T-helper 2 cell treated with Interferon-gamma antibody and Interleukin-4, amounts not matched to agents 5 μg/mL and 100 μg/mL, for 36 hours (primary cell): Measurements from ENCODE around the gene GALNT2.
A peak's percentile ranks its signal among the peaks of the same experiment; 100 is the strongest.

ENCODE experiments used
- DNase-seq: peaks from one replicate; pipeline ENCODE4 v3.0.0; 2021; ENCODE audit warnings: low spot score
- H3K27ac Mint-ChIP-seq: one replicate; pipeline ENCODE4 v1.8.0; 2021; ENCODE audit warnings: mild to moderate bottlenecking, mixed read lengths
- H3K27me3 Mint-ChIP-seq: one replicate; pipeline ENCODE4 v1.8.0; 2021; ENCODE audit warnings: low read depth, mixed read lengths
- H3K36me3 Mint-ChIP-seq: one replicate; pipeline ENCODE4 v1.8.0; 2021; ENCODE audit warnings: low read depth, mixed read lengths
- H3K4me1 Mint-ChIP-seq: one replicate; pipeline ENCODE4 v1.8.0; 2021; ENCODE audit warnings: low read depth, mixed read lengths
- H3K4me3 Mint-ChIP-seq: one replicate; pipeline ENCODE4 v1.8.0; 2022; ENCODE audit warnings: mild to moderate bottlenecking, moderate library complexity, mixed read lengths
- H3K9me3 Mint-ChIP-seq: one replicate; pipeline ENCODE4 v1.8.0; 2021; ENCODE audit warnings: mixed read lengths

GALNT2 gene

DNA sequence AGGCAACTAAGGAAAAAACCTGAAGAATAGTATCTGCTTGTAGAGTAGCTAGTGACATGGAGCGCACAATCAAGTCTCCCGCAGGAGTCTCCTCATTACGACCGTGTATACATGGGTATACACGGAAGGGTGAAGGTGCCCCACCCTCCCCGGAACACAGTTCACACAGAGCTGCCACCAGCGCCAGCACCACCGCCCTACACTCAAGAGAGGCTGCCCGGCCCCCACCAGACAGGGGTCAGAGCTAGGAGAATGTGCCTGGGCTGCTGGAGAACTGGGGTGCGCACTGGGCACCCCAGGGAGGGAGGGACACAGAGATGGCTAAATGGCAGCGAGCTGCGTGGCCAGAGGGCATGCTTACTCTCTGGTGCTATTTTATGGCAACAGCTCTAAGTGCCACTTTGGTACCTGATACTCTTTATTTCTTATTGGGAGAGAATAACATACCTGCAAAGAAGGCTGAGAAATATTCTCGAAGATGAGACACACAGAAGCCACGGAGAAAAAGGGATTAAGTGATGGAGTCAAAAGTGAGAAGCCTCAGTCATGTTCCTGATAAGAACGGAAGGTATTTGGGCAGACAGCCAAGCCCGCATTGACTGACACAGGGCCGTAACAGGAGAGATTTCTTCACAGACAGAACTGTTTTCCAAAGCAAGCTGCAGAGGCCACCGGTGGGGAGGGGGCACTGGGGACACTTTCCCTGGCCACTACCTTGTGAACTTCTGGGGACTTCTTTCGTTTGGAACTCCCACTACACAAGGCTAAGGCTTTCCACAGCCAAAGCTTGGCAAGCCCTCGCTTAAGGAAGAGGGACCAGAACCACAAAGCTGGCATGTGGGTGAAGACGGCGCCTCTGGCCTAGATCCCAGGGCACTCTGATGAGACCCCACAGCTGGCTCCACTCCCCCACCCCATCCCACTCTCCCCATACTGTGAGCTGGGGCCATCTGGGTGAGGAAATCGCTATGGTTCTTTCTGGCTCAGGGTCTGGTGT, 251.1 kb downstream of the GALNT2 start:
- no peak for DNase-seq
- Mint-ChIP-seq H3K36me3 (no peaks in the 10 kb centered on the region), H3K27ac (no peak overlapping the region), H3K27me3 (no peaks in the 10 kb centered on the region), H3K9me3 (no peaks in the 10 kb centered on the region), H3K4me1 (no peaks in the 10 kb centered on the region), H3K4me3 (no peak overlapping the region)

DNA sequence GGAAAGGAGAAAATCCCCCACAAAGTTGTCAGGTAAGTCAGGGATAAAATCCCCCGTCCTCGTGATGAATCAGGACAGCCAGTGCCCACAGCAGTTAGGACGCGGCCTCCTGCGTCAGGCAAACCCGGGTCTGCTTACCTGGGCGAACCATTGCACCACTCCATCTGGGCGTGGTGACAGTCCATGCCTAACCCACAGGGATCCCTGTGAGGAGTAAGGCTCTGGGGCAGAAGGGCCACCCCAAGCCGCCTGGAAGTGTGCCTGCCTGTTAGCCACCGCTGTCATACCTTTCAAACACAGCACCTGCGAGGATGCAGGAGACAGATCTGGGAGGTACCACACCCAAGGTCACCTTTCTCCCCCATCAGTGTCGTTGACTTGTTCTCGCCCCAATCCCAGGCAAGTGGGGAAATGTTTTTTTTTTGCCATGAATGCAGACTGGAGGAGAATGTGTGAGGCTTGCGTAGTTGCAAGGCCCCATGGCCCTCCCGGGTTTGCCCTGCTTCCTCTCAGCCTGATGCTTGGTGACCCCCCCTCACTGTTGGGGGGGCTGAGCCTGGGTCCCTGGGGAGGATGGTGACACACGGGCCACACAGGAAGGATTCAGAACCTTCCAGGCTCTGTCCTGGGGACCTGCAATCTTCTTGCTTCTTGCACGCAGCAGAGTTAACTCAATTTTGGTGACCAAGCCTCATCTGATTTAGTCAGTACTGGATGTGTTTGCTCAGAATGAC, 252.1 kb downstream of the GALNT2 start:
- Mint-ChIP-seq H3K27ac (no peak overlapping the region), H3K4me3 (no peak overlapping the region), H3K27me3 (no peaks in the 10 kb centered on the region), H3K9me3 (no peaks in the 10 kb centered on the region), H3K36me3 (no peaks in the 10 kb centered on the region), H3K4me1 (no peaks in the 10 kb centered on the region)
- DNase-seq = no peak

DNA sequence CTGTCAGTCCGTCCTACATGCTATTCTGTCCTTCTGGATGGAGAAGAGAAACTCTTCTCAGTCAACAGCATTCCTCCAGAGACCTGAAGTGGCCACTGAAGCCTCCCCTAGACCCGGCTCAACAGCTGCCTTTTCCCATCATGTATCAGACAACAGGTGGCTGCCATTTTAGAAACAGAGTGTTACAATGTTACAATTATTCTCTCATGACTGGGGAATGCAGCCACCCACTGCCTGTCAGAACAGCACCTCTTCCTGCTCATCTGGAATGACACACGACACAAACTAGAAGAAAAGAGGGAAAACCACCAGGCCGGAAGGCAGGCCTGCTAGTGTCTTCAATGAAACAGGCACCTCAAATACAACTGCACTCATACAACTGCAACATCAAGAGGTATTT, 253.8 kb downstream of the GALNT2 start:
- H3K27me3 Mint-ChIP-seq = no peaks in the 10 kb centered on the region
- DNase-seq = no peak

DNA sequence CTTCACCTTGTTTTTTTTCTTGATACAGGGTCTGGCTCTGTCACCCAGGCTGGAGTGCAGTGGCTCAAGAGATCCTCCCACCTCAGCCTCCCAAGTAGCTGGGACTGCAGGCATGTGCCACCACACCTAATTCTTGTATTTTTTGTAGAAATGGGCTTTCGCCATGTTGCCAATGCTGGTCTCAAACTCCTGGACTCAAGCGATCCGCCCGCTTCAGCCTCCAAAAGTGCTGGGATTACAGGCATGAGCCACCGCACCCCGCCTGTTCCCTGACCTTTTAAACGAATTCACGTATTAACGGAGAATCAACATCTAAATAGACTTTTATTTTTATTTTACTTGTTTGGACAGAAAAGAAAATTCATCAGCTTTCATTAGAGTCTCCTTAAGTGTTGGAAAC, 254.3 kb downstream of the GALNT2 start:
- no peaks in the 10 kb centered on the region for H3K36me3 Mint-ChIP-seq
- no peak for DNase-seq
- no peak overlapping the region for H3K4me3 Mint-ChIP-seq
- no peaks in the 10 kb centered on the region for H3K27me3 Mint-ChIP-seq
- H3K4me1 Mint-ChIP-seq = no peaks in the 10 kb centered on the region
- no peak overlapping the region for H3K27ac Mint-ChIP-seq
- H3K9me3 Mint-ChIP-seq = no peaks in the 10 kb centered on the region

More for the DNA sequence above, 253.8 kb downstream of the GALNT2 start:
- Mint-ChIP-seq H3K36me3 (no peaks in the 10 kb centered on the region), H3K27ac (no peak overlapping the region), H3K9me3 (no peaks in the 10 kb centered on the region), H3K4me3 (no peak overlapping the region), H3K4me1 (no peaks in the 10 kb centered on the region)

DNA sequence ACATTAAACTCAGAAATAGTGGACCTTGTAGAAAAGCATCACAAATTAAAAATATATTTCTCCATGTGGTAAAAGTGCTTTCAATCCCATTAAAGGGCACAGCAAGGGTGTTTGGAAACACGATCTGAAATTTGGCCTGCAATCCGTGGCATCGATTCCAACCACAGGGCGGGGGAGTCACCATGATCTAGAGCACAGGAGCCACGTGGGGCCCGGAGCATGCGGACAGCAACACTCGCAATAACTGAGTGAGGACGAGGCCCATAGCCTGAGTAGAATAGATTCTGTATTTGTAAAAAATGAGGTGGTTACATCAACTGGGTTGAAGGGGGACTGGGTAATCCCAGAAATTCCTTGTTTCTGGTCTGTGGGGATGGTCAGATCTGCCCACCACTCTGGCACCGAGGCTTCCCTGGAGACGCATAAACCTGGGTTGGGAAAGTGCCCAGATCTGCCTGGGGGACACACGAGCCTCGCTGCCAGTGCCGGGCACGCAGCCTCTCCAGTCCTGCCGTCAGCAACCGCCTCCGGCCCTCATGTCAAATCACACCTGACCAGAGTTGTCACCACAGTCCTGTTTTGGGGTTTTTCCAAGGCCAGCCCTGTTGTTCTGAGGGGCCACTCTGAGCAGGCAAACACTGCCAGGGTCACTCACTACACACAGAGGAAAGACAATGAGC, 254.8 kb downstream of the GALNT2 start:
- no peaks in the 10 kb centered on the region for H3K4me1 Mint-ChIP-seq
- no peaks in the 10 kb centered on the region for H3K36me3 Mint-ChIP-seq
- H3K4me3 Mint-ChIP-seq = no peak overlapping the region
- no peak overlapping the region for H3K27ac Mint-ChIP-seq
- H3K27me3 Mint-ChIP-seq = no peaks in the 10 kb centered on the region
- no peak for DNase-seq
- H3K9me3 Mint-ChIP-seq = no peaks in the 10 kb centered on the region

DNA sequence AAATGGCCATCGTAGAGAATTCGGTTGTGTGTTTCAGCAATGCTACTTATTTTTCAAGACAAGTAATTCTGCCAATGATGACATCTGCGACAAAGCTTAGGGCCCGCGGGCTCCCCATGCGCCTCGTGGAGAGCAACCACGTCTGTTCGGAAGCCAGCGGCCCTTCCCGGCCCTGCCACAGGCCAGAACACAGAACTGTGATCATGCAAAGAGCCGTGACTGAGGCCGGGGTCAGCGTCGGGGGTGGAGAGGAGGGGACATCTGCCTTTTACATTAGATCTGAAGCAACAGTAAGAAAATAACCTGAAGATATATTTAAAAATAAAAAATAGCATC, 255.4 kb downstream of the GALNT2 start:
- H3K27ac Mint-ChIP-seq = no peak overlapping the region
- no peak for DNase-seq
- H3K4me3 Mint-ChIP-seq = no peak overlapping the region
- H3K27me3 Mint-ChIP-seq = no peaks in the 10 kb centered on the region
- no peaks in the 10 kb centered on the region for H3K4me1 Mint-ChIP-seq
- no peaks in the 10 kb centered on the region for H3K36me3 Mint-ChIP-seq
- no peaks in the 10 kb centered on the region for H3K9me3 Mint-ChIP-seq

DNA sequence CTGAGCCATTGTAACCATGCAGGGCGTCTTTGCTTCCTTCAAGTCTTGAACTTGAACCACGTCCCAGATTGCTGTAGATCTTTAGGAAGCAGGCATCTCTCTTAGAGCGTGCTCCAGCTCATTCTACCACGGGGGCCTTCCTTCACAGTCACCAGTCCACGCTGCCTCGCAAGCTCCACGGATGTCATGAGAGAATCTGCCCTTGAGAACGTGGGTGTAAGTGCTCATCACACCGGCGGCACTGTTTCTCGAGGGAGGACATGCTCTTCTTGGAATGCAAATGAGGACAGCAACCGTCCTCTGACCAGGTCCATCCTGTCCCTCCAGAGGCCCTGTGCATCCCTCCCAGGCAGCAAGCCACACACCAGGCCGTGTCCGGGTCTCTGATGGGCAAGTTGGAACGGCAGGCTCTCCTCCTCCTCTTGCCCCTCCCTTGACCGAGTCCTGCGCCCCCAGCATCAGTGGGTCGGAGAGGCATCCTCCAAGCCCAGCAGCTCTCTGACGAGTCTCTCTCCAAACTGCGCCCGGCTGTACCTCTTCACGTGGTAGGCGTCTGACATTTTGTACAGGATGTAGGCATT, 256.0 kb downstream of the GALNT2 start:
- no peak overlapping the region for H3K27ac Mint-ChIP-seq
- no peaks in the 10 kb centered on the region for H3K36me3 Mint-ChIP-seq
- no peaks in the 10 kb centered on the region for H3K27me3 Mint-ChIP-seq
- H3K4me3 Mint-ChIP-seq = no peak overlapping the region
- H3K9me3 Mint-ChIP-seq = no peaks in the 10 kb centered on the region
- no peaks in the 10 kb centered on the region for H3K4me1 Mint-ChIP-seq
- DNase-seq = no peak

DNA sequence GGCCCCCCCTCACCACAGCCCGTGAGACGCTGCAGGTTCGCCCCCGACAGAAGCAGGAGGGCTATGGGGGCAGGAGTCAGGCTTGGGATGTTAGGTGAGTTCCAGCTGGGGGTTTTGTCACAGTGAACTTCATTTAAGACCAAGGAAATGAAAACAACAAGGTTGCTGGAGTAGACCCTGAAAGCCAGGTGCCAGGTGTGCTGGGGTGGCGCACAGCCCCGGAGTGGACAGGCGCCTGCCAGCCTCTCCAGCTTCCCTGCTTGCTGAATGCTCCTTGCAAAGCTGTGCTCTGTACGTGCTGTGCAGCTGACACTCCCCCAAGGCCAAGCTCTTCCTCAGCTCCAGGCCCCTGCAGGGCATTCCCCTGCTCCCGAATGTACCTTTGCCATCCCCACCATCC, 256.6 kb downstream of the GALNT2 start:
- Mint-ChIP-seq H3K27ac (no peak overlapping the region), H3K27me3 (no peaks in the 10 kb centered on the region), H3K36me3 (no peaks in the 10 kb centered on the region), H3K4me1 (no peaks in the 10 kb centered on the region), H3K4me3 (no peak overlapping the region), H3K9me3 (no peaks in the 10 kb centered on the region)
- no peak for DNase-seq

DNA sequence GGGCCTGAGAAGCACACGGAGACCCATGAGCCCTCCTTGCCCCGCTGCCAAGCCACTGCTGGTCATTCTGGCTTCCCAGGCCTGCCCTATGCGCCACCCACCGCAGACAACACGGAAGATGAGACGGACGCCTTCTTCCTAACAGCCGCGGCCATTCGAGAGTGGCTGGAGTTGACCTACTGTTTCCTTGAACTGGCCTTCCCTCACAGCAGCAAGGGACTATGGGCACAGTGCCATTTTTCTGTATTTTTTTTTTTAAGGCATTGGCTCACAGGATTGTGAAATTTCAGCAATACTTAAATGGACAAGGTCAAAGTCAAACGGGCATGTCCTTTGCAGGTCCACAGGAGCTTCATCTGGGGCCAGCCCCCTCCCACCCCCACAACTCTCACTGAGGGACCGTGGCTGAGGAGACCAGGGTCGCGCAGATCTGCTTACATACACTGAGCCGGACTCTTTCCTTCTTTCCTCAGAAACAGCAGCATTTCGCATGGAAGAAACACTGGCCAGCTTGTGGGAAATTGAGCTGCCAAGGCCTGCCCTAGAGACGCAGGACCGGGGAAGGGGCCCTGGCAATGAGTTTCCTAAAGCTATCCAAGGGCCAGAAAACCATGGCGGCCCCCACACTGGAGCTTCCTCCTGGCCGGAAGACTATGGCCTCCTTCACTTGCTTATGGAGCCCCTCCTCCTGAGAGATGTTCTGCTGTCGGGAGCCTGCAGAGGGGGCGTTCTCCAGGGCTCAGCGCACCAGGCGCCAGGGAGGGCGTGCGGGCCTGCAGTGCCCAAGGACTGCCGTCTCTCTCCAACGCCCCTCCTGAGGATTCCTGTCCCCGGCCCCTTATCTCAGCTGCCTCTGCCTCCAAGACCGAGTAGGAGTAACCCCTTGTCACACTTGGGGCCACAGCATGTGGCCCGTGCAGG, 260.2 kb downstream of the GALNT2 start:
- Mint-ChIP-seq H3K27me3 (no peaks in the 10 kb centered on the region), H3K27ac (no peak overlapping the region), H3K36me3 (no peaks in the 10 kb centered on the region), H3K4me1 (no peaks in the 10 kb centered on the region), H3K4me3 (no peak overlapping the region), H3K9me3 (no peaks in the 10 kb centered on the region)
- DNase-seq = no peak

DNA sequence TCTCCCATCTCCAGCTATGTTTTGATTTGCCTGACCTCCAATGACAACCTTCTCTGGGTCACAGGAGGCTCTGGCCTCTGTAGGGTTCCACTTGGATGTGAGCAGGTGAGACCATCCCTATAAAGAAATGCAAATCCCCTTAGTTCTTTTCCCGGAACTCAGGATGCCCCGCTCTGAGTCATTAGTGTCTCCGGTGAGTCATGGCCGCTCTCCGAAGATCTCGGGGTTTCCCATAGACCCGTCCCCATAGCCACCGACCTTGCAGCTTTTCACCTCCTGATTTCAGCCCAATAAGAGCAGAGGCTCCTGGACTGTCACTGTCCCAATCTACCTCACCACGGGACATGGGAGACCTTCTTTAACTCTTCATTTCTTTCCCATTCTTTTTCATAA, 260.9 kb downstream of the GALNT2 start:
- H3K4me3 Mint-ChIP-seq = no peak overlapping the region
- H3K36me3 Mint-ChIP-seq = no peaks in the 10 kb centered on the region
- DNase-seq = peak; percentile 14
- no peaks in the 10 kb centered on the region for H3K27me3 Mint-ChIP-seq
- H3K27ac Mint-ChIP-seq = no peak overlapping the region
- H3K9me3 Mint-ChIP-seq = no peaks in the 10 kb centered on the region
- no peaks in the 10 kb centered on the region for H3K4me1 Mint-ChIP-seq

DNA sequence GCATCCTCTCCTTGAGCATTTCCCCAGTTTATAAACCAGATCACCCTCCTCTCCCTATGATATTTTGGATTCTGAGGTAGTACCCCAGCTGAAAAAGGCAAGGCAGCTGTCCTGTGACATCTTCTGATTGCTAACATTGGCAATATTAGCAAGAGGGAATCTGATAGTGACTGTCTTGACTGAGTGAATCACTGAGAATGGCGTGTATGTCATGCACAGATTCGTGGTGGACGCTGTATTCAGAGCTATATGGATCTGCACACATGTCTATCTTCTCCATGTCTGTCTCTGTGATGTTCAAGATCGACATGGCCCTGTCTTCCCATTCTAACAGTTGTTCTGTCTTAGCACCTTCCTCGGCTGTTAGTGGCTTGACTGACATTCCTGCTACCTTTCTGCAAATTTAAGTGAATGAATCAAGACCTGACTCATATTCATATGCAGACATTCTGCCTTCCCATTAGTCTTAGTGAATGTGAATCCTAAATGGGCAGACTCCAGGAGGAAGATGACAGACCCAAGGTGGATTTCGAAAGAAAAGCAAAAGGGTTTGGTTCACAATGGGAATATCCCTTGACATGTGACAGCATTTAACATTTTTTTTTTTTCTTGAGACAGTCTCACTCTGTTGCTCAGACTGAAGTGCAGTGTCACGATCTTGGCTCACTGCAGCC, 261.4 kb downstream of the GALNT2 start:
- no peaks in the 10 kb centered on the region for H3K4me1 Mint-ChIP-seq
- no peak for DNase-seq
- no peak overlapping the region for H3K27ac Mint-ChIP-seq
- no peaks in the 10 kb centered on the region for H3K27me3 Mint-ChIP-seq
- no peaks in the 10 kb centered on the region for H3K9me3 Mint-ChIP-seq
- no peaks in the 10 kb centered on the region for H3K36me3 Mint-ChIP-seq
- H3K4me3 Mint-ChIP-seq = no peak overlapping the region

DNA sequence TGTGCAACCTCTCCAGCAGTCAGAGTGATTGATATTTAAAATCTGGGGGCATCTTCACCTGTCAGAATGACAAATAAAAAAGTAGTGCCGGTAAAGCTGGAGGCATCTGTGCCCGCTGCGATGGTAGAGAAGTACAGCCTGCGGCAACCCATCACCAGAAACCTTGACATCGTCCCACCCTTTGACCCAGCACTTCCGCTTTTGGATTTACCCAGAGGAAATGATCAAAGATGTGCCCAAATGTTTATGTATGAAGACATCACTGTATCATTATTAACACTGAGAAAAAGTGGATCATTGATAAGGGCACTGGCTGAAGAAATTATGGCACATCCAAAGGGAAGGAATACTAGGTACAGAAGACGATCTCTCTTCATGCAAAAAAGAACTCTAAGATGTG, 263.1 kb downstream of the GALNT2 start:
- Mint-ChIP-seq H3K4me1 (no peaks in the 10 kb centered on the region), H3K4me3 (no peak overlapping the region), H3K9me3 (no peaks in the 10 kb centered on the region), H3K36me3 (no peaks in the 10 kb centered on the region), H3K27ac (no peak overlapping the region), H3K27me3 (no peaks in the 10 kb centered on the region)
- DNase-seq = no peak
